ENCODE results near the gene HEPHL1. TPM values are rescaled to one million over a fixed set of nuclear protein-coding genes. Genes with fewer than 3 reads are reported as not detected.
"Not testable (repeated sequence)": the region's sequence is repeated elsewhere in the genome, so short reads cannot be mapped to it uniquely, and the experiment has no call there.

Gene HEPHL1
- total RNA-seq, 1 donor from 2014 or later: not detected

DNA sequence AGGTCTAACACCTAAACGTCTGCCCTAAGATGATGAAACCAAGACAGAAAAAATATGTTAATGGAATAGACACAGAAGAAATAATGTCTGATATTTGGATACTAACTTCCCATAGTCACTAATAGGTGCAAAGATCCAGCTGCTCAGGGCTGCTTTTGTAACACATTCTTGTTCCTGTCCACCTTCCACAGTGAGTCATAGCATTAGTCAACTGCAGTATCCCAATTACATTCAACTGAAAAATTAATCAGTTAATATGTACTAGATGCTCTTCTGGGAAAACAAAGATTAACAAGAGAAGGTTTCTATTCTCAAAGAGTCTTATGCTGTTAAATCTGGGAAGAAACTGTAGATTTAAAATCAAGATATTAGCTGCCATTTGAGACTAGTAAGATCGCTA is 47.6 kb downstream of the HEPHL1 start:
- DNase-seq (ENCODE audit: extremely low read depth, low read depth, low spot score): no peak

DNA sequence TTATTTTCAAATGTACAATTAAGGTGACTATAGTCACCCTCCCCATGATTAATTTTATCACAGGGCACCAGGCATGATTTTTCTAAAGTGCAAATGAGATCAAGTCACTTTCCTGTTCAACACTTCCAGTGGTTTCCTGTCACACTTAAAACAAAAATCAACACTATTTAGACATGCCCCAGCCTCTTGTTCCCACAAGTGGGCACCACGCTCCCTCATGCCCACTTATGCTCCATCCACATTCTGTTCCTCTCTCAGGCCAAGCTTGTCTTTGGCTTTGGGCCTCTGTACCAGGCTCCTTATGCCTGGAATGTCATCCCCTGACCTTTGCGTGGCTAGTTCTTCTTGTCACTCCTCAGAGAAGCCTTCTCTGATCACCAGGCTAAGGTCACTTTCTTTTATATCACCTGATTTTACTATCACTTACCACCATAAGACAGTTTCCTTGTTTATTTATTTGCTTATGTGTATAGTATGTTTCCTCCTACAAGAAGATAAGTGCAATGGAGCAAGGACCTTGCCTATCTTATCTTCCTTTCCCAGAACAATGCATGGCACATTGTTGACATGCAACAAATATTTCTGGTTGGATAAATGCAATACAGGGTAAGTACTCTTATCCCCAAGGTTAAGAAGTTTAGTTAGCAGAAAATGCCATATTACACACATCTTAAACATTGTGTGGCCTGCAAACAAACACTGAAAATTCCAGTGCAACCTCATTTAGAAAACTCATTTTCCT is 56.6 kb downstream of the HEPHL1 start:
- no peak for DNase-seq (ENCODE audit: extremely low read depth, low read depth, low spot score)

DNA sequence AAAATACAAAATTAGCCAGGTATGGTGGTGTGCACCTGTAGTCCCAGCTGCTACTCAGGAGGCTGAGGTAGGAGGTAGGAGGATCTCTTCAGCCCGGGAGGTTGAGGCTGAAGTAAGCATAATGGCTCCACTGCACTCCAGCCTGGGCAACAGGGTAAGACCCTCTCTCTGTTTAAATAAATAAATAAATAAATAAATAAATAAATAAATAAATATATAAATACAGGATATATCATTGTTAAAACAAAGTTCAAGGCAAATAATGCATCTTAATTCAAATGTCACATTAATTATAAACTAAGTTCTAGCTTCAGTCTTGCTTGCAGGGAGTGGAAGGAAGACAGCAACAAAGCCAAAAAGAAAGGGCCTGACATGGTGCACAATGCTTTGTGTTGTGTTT is 63.0 kb downstream of the HEPHL1 start:
- no peak for DNase-seq (ENCODE audit: extremely low read depth, low read depth, low spot score)

DNA sequence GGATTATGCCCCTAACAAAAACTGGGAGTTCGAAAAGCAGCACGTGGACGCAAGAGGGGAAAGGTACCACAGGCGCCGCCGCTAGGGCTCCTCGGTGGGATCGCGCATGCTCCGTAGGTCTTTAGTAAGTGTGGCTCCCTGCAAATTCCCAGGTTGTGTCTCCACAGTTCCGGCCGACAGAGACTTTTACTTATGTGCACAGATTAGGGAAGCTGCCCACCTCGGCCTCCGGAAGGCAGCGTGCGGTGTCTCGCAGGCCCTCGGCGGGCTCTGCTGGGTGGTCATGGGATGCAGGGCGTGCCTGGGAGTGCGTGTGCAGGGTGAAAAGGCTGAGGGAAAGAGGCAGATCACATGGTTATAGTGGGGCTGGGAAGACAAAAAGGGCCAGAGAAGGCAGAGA is 67.8 kb downstream of the HEPHL1 start:
- no peak for DNase-seq (ENCODE audit: extremely low read depth, low read depth, low spot score)

DNA sequence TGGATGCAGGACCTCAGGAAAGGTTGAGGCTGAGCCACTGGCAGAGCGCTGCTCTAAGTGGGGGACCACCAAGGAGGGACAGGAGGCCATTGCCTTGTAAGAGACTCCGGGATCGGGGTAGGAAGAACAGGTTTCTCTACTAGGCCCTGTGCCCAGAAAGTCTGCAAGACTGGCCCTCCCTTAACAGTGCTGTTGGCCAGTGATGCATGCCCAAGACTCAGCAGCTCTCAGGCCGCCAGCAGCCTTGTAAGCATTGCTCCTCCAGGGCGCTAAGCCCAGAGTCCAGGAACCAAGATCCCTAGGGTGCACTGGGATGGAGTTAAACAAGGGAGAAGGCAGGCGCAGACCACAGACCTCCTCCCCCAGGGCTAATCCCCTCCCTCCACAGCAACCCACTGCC is 68.2 kb downstream of the HEPHL1 start:
- no peak for DNase-seq (ENCODE audit: extremely low read depth, low read depth, low spot score)

DNA sequence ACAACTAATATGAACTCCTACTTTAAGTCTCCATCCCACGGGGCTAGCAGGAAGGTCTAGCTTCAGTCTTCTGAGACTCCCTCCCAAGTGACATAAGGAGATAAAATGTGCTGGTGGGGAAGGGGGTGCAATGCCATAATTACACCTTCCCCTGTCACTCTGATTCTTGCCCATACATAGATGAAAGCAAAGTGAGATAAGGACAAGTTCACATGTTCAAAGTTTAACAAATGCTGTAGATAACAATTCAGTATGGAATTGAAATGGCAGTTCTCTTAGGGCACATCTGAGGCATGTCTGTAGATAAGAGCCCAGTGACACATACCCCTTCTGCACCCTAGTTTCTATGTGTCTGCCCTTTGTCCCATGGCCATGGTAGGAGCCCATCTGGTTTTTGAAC is 69.2 kb downstream of the HEPHL1 start:
- DNase-seq (ENCODE audit: extremely low read depth, low read depth, low spot score): no peak

DNA sequence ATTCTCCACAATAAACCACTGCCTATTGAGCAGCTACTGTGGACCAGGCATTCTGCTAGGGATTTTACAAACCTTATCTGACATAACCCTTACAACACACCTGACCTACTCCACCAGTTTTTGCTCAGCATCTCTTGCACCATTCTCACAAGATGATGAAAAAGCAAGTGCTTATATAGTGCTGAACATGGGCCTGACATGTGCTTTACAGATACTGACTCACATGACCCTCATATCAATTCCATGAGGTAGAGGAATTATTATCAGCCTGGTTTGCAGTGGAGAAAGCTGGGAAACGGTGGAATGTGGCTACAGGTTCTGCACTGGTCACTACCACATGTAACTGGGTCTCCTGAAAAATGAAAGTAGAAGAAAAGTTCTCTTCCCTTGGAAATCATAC is 69.9 kb downstream of the HEPHL1 start:
- no peak for DNase-seq (ENCODE audit: extremely low read depth, low read depth, low spot score)

DNA sequence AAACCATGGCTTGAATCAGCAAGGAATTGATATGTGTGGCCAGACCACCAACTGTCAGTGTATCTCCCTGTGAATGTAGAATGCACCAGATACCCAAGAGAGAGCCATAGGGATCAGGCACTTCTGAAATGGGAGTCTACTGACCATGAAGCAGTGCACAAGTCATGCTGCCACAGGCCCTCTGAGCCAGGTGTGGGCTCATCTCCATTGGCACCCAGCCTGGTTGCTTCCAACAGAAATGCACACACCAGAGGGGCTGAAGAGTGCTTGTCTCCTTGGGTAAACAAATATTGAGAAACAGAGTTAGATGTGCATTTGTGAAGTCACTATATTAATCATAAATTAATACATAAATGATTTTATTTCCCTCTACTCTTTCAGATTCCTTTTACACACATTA is 79.1 kb downstream of the HEPHL1 start:
- no peak for DNase-seq (ENCODE audit: extremely low read depth, low read depth, low spot score)

DNA sequence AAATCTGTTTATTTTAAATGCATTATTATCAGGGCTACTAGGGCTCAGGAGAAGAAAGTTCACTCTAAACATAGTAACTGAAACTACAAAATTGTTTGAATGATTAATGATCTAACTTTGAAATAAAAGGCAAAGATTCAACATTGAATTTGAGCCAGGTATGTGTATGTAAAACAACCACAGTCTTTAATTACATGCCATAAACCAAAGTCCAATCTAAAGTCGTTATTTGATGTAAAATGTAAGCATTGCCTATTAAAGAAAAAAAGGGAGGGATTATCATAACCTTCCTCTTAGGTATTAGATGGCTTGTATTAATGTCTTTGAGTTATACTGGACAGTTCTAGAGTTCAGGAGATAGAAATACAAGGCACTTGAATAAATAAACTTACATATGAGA is 82.3 kb downstream of the HEPHL1 start:
- DNase-seq (ENCODE audit: extremely low read depth, low read depth, low spot score): no peak

DNA sequence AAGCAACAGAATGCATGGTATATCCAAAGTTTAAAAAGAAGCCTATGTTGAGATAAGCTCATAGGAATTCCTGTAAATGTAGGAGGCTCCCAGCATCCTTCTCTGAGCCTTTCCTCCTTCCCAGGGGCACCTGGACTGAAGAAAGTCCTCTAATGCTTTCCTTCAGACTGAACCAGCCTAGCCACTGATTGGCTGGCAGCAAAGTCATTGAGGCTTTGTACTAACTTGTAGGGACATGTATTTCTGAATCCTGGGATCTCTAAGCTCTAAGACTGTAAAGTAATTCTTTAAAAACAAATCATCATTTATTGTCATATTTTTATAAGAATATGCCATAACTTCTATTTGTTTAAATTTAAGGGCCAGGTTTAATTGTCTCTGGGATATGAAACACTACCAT is 83.6 kb downstream of the HEPHL1 start:
- DNase-seq (ENCODE audit: extremely low read depth, low read depth, low spot score): no peak

DNA sequence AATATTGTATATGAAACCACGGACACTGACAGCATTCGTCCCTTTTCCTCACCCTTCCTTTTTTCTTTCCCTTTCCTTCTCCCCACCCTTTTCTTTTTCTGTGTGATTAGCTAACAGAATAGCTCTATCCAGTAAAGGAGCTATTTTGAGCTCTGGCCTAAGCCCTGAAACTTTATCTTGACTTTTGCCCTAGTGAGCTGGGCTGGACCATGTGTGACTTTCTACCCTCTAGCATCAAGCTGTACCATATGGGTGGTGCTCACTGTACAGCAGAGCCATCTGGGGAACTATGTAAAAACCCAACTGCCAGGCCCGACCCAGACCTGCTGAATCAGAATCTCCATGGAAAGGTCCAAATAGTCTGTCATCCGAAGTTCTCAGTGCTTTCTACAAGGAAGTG is 85.6 kb downstream of the HEPHL1 start:
- DNase-seq (ENCODE audit: extremely low read depth, low read depth, low spot score): no peak

DNA sequence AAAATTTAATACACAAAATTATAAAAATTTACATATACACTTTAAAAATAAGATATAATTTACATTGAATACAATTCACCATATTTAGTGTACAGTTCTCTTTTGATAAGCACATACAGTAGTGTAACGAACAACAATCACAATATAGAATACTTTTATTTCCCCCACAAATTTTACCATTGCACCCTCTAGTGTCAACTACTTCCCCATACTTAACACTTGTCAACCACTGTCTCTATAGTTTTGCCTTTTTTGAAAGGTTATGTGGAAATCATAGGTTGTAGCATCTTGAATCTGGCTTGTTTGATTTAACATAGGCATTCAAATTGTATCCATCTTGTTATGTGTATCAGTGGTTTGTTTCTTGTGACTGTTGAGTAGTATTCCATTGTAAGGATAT is 86.2 kb downstream of the HEPHL1 start:
- DNase-seq (ENCODE audit: extremely low read depth, low read depth, low spot score): no peak

DNA sequence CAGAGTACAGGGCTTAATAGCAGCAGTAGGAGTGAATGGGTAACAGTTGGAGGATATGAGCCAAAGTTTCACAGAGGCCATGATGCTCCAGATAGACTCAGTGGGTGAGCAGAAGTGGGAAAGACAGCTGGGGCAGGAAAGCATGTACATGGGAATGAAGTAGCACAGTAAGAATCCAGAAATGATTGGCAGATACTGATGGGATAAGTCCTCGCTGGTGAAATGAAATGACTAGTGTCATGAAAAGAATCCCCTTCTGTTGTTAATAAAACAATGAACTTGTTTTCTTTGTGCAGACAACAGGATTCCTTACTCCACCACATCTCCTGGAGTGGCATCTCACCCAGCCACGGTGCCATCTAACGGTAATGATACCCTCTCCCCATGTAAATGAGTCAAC is 90.1 kb downstream of the HEPHL1 start:
- DNase-seq (ENCODE audit: extremely low read depth, low read depth, low spot score): no peak

DNA sequence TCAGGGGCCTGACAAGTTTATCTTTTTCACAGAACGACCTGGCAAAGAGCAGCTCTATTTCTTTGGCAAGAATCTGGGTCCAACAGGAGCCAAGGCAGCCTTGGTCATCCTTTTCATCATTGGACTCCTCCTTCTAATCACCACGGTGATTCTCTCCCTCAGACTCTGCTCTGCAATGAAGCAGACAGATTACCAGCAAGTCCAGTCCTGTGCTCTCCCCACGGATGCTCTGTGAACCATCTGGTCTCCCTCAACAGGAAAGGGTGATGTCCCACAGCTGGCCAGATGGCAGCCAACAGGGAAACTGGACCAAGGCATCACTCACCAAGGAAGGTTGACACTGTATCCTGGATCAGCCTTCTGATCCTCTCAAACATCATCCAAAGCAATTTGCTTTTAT is 90.5 kb downstream of the HEPHL1 start:
- DNase-seq (ENCODE audit: extremely low read depth, low read depth, low spot score): no peak

DNA sequence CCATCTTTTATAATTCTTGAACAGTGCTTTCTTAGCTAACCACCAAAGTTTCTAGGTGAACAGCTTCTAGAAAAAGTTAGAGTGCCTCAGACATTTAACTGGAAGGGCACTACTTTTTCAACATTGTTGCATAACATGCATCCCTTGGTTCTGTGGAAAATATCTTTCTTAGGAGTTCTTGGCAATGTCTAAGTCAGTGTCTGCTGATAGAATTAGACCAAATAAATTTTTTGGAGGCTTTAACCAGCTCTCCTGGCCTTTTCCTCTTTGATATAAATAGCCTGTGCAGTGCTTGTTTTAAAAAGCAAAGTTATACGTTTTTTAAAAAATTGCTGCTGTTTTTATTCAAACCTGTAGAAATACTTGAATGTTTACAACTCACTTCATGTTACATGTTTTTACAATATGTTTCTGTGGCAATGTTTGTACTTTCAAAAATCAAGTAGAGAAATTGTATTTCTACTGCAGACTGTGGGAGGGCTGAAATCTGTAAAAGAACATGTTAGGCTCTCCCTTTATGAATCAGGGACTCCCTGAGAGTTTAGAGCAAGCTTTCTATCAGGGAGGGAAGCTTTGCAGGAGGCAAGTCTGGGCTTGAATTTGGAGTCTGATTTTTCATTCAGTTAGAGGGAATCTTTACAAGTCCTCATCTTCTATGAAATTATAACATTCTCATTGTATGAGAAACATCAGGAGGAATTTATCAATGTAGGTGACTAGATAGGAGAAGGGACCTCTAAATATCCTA is 91.2 kb downstream of the HEPHL1 start:
- no peak for DNase-seq (ENCODE audit: extremely low read depth, low read depth, low spot score)

DNA sequence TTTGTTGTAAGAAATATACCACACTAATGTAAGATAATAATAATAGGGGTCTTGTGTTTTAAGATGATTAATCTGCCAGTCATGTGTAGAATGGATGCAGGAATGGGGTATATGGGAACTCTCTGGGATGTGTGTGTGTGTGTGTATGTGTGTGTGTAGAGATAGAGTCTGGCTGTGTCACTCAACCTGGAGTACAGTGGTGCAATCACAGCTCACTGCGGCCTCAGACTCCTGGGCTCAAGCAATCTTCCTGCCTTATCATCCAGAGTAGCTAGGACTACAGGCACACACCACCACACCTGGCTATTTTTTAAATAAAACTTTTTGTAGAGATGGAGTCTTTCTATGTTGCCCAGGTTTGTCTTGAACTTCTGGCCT is 96.0 kb downstream of the HEPHL1 start:
- DNase-seq (ENCODE audit: extremely low read depth, low read depth, low spot score): no peak

DNA sequence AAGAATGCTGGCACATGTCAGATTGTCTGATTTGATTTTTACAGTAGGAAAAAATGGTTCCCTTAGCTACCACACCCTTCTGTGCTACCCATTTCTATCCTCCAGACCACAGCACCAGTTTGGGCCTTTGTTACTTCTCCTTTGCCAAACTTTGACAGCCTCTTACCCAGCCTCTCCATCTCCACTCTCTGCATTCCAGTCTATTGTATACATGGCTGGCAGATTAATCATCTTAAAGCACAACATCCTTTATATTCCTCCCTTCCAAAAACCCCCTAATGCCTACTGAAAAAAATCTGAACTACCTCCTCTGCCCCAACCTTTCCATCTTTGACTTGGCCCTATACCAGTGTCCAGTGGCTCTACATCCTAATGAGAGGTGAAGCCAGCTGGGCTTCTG is 96.7 kb downstream of the HEPHL1 start:
- DNase-seq (ENCODE audit: extremely low read depth, low read depth, low spot score): no peak

DNA sequence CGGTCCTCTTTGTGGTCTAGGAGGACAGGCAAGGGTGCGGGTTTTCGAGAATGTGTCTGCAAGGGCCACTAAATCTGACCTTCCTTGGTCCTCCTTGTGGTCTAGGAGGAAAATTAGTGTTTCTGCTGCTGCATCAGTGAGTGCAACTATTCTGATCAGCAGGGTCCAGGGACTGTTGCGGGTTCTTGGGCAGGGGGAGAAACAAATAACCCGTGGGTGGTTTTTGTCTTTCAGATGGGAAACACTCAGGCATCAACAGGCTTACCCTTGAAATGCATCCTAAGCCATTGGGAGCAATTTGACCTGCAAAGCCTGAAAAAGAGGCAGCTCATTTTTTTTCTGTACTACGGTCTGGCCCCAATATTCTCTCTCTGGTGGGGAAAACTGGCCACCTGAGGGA is 98.5 kb downstream of the HEPHL1 start:
- not testable (repeated sequence) for DNase-seq (ENCODE audit: extremely low read depth, low read depth, low spot score)

DNA sequence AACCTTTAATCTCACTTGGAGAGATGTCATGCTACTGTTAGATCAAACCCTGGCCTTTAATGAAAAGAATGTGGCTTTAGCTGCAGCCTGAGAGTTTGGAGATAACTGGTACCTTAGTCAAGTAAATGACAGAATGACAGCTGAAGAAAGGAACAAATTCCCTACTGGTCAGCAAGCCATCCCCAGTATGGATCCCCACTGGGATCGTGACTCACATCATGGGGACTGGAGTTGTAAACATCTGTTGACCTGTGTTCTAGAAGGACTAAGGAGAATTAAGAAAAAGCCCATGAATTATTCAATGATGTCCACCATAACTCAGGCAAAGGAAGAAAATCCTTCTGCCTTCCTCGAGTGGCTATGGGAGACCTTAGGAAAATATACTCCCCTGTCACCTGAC is 99.4 kb downstream of the HEPHL1 start:
- DNase-seq (ENCODE audit: extremely low read depth, low read depth, low spot score): not testable (repeated sequence)

DNA sequence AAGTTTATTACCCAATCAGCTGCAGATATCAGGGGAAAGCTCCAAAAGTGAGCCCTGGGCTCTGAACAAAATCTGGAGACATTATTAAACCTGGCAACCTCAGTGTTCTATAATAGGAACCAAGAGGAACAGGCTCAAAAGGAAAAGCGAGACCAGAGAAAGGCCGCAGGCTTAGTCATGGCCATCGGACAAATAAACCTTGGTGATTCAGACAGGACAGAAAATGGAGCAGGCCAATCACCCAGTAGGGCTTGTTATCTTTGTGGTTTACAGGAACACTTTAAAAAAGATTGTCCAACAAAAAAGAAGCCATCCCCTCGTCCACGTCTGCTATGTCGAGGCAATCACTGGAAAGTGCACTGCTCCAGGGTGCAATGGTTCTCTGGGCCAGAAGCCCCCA is 99.8 kb downstream of the HEPHL1 start:
- no peak for DNase-seq (ENCODE audit: extremely low read depth, low read depth, low spot score)

DNA sequence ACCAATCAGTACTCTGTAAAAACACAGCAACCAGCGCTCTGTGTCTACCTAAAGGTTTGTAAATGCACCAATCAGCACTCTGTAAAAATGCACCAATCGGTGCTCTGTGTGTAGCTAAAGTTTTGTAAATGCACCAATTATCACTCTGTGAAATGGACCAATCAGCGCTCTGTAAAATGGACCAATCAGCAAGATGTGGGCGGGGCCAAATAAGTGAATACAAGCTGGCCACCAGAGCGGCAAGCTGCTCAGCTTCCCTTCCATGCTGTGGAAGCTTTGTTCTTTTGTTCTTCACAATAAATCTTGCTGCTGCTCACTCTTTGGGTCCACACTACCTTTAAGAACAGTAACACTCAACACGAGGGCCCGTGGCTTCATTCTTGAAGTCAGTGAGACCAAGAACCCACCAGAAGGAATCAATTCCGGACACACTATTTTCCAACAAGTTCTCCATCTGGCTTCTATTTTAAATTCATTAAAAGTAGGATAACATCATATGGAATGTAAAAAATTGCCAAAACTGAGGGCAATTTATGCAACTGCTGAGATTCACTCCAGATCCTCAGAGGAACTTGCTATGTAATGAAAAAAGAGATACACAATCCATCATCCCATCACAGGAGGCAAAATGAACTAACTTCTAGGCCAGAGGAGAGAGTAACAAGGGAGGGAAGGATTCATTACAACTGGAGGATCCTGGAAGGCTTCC is 104.4 kb downstream of the HEPHL1 start:
- DNase-seq (ENCODE audit: extremely low read depth, low read depth, low spot score): no peak

DNA sequence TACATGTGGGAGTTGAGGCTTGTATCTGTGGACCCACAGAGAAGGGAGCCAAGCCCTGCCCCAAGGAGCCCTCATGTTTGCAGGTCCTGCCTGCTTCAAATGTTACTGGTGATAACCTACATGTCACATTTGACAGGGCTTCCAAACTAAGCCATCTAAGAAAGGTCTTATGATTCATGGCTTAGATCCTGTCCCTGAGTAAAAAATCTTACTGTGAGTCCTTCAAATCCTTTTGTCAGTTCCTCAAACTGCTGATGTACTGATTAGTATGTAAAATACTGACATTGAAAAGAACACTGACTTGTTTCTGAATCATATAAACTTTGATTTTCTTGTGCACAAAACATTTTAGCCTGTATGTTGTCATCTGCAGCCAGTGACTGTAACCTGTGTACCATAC is 106.5 kb downstream of the HEPHL1 start:
- no peak for DNase-seq (ENCODE audit: extremely low read depth, low read depth, low spot score)

Data from glomerular endothelial cell (primary cell).